ENCODE data around the gene CTRB1. TPM values are rescaled to one million over a fixed set of nuclear protein-coding genes. Genes with fewer than 3 reads are reported as not detected.
A peak's percentile ranks its signal among the peaks of the same experiment; 100 is the strongest.

Gene CTRB1
- total RNA-seq, 1 donor from 2014 or later = not detected

GRCh38 chr16:75193265-75193650, 25.5 kb upstream of the CTRB1 start:
- no peak overlapping the region for H3K4me3 Mint-ChIP-seq
- H3K4me1 Mint-ChIP-seq = peaks cover 3% of the 10 kb centered on the region
- no peak for DNase-seq (ENCODE audit: low spot score in 2 of 2, unreplicated experiment in 2 of 2)
- TF ChIP-seq CTCF (IDR thresholded peaks at IDR 0.05; ENCODE audit: unreplicated experiment) = no peak
- peaks cover 5% of the 10 kb centered on the region for H3K27me3 Mint-ChIP-seq (ENCODE audit: low read depth)
- H3K27ac Mint-ChIP-seq = no peak overlapping the region
- H3K9me3 Mint-ChIP-seq = no peaks in the 10 kb centered on the region
- no peaks in the 10 kb centered on the region for H3K36me3 Mint-ChIP-seq

DNA sequence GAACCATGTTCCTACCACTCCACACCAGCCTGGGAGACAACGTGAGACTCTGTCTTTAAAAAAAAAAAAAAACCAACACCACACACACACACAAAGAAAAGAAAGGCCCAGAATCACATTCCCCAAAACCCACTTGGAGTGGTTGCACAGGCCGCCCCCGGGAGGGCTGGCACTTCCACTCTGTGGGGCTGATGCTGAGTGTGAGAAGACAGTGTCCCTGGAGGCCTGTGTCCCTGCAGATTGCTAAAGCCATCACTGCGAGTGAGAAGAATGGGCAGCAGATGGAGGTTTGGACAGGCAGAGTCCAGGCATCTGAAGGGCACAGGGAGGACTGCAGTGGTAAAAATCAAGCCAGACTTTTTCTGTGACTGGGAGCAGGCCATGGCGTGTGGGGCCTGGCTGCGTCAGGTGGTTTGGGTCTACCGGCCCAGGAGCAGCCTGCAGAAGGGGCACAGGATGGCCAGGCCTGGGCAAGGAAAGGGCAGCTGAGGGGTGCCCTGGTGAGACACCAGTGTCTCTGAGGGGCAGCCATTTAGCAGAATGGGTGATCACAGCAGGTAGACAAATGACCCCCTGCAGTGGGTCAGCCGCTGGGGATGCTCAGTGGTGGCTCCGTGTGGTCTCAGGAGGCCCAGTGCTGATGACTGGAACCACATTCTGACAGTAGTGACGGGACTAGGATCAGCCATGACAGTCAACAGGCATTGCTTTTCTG, 24.9 kb upstream of the CTRB1 start:
- H3K4me1 Mint-ChIP-seq = peaks cover 5% of the 10 kb centered on the region
- no peak for DNase-seq (ENCODE audit: low spot score in 2 of 2, unreplicated experiment in 2 of 2)
- H3K9me3 Mint-ChIP-seq = no peaks in the 10 kb centered on the region
- no peak for TF ChIP-seq CTCF (IDR thresholded peaks at IDR 0.05; ENCODE audit: unreplicated experiment)
- H3K27me3 Mint-ChIP-seq (ENCODE audit: low read depth) = peaks cover 5% of the 10 kb centered on the region
- H3K4me3 Mint-ChIP-seq = no peak overlapping the region
- no peaks in the 10 kb centered on the region for H3K36me3 Mint-ChIP-seq
- H3K27ac Mint-ChIP-seq = no peak overlapping the region

GRCh38 chr16:75195811-75196790, 22.7 kb upstream of the CTRB1 start:
- Mint-ChIP-seq H3K36me3 (no peaks in the 10 kb centered on the region), H3K27ac (no peak overlapping the region), H3K9me3 (no peaks in the 10 kb centered on the region), H3K4me3 (no peak overlapping the region), H3K4me1 (peaks cover 5% of the 10 kb centered on the region), H3K27me3 (ENCODE audit: low read depth) (peaks cover 5% of the 10 kb centered on the region)
- peak in 1 of 2 experiments; percentile 31 for DNase-seq (ENCODE audit: low spot score in 2 of 2, unreplicated experiment in 2 of 2)
- TF ChIP-seq CTCF (IDR thresholded peaks at IDR 0.05; ENCODE audit: unreplicated experiment) = no peak

DNA sequence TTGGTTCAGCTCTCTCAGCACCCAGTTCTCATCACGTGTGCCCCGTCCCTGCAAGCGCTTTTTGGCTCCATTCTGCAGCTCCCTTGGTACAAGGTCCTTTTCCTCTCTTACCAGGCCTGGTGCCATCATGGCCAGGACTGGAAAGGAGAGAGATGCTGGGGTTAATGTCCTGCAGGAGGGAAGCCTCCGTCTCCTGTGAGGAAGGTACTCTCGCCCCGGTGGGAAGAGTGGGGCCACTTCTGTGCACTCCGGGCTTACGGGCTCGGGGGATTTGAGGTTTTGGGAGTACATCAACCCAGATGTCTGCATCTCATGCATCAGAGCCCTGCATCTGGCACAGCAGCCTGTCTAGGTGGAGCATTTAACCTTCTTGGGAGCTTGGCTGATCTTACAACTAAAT, 22.0 kb upstream of the CTRB1 start:
- Mint-ChIP-seq H3K4me1 (peaks cover 5% of the 10 kb centered on the region), H3K4me3 (no peak overlapping the region), H3K36me3 (no peaks in the 10 kb centered on the region), H3K27me3 (ENCODE audit: low read depth) (peaks cover 5% of the 10 kb centered on the region), H3K9me3 (no peaks in the 10 kb centered on the region), H3K27ac (no peak overlapping the region)
- no peak for DNase-seq (ENCODE audit: low spot score in 2 of 2, unreplicated experiment in 2 of 2)
- no peak for TF ChIP-seq CTCF (IDR thresholded peaks at IDR 0.05; ENCODE audit: unreplicated experiment)

DNA sequence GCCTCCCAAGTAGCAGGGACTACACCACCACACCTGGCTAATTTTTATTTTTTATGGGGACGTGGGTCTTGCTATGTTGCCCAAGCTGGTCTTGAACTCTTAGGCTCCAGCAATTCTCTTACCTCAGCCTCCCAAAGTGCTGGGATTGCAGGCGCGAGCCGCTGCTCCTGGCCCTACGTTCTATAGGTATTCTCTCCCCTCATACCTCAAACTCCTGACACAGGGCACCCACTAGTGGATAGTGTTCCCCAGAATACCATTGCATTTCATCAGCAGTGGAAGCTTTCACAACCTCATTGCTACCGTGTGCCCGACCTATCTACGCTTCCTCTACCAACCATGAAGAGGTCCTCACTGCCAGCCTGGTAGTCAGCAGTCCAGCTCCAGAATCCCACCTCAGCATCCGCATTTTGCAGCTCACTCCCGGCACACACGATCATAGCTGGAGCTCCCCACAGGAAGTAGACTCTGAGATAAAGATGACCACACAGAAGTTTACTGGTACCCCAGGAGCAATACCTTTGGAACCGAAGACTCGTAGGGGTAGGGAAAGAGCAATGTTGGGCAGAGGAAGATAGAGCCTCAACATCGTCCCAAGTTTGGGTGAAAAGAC, 21.2 kb upstream of the CTRB1 start:
- Mint-ChIP-seq H3K27me3 (ENCODE audit: low read depth) (peaks cover 5% of the 10 kb centered on the region), H3K4me1 (peaks cover 5% of the 10 kb centered on the region), H3K36me3 (no peaks in the 10 kb centered on the region), H3K9me3 (no peaks in the 10 kb centered on the region), H3K27ac (no peak overlapping the region), H3K4me3 (no peak overlapping the region)
- DNase-seq (ENCODE audit: low spot score in 2 of 2, unreplicated experiment in 2 of 2) = no peak
- no peak for TF ChIP-seq CTCF (IDR thresholded peaks at IDR 0.05; ENCODE audit: unreplicated experiment)
